Peyer's patch (tissue), 4 donors: ENCODE measurements around the gene HP1BP3. TPM values are rescaled to one million over a fixed set of nuclear protein-coding genes. Genes with fewer than 3 reads are reported as not detected.
"Not testable (repeated sequence)": the region's sequence is repeated elsewhere in the genome, so short reads cannot be mapped to it uniquely, and the experiment has no call there.

Source experiments
- DNase-seq, 3 donors: peaks; one replicate each; pipeline ENCODE4 v3.0.0-alpha.2; 2017 to 2019
- H3K27ac ChIP-seq, 4 donors: fragments of 200-600 bp; sonication (generic); one replicate each; pipeline ENCODE4 v1.5.1; 2016 to 2019
- H3K27me3 ChIP-seq, 2 donors: fragments of 200-600 bp; sonication (generic); one replicate each; pipeline ENCODE4 v1.5.1; 2019
- H3K36me3 ChIP-seq, 3 donors: fragments of 200-600 bp; sonication (generic); one replicate each; pipeline ENCODE4 v1.5.1; 2016 to 2019
- H3K4me1 ChIP-seq, 4 donors: fragments of 200-600 bp; sonication (generic); one replicate each; pipeline ENCODE4 v1.5.1; 2016 to 2019
- H3K4me3 ChIP-seq, 4 donors: fragments of 200-600 bp; sonication (generic); 1 replicate in 3 of 4; 2 replicates in 1 of 4; pipeline ENCODE4 v1.5.1; 2016 to 2019; ENCODE audit warnings: mild to moderate bottlenecking in 1 of 4
- H3K9me3 ChIP-seq, 4 donors: fragments of 200-600 bp; sonication (generic); one replicate each; pipeline ENCODE4 v1.5.1; 2016 to 2019; ENCODE audit warnings: mild to moderate bottlenecking in 1 of 4
- POLR2A ChIP-seq, 2 donors: fragments of 450-650 bp; IDR thresholded peaks; one replicate each; pipeline ENCODE4 v1.5.1; 2017; ENCODE audit warnings: antibody characterized with exemption in 2 of 2, mild to moderate bottlenecking in 2 of 2, moderate library complexity in 2 of 2
- total RNA-seq, 4 donors: library from RNA; depleted of rRNA; stranded (reverse); fragments of >200 nt; gene quantifications; one replicate each; pipeline ENCODE4 v1.1.0, GENCODE V29; 2016
- TF ChIP-seq, protein P1 (sequence below), 6 experiments: fragments of 450-650 bp in 4 of 6; fragments of 200-600 bp in 2 of 6; sonication (generic) in 1 of 6; IDR thresholded peaks; one replicate each; pipeline ENCODE4 v1.5.1; 2017 to 2019; ENCODE audit warnings: antibody characterized with exemption in 6 of 6, mild to moderate bottlenecking in 3 of 6, moderate library complexity in 1 of 6

Gene HP1BP3
- total RNA-seq, 4 donors from 2014 or later = 259 to 1,144 (median 287) TPM

DNA sequence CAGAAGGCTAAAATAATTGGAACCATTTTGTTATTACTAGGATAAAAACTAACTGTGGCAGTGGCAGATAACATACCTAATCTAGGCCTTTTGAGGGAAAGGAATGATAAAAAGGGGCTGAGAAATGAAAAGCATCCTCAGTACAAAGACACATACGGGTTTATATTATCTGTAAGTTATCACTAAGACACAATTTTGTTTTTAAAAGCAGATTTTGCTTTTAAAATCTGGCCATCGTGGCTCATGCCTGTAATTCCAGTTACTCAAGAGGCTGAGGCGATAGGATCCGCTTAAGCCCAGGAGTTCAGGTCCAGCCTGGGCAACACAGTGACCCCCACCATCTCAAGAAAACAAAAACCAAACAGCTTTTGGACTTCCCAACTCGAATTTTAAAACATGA is 24.8 kb upstream of the HP1BP3 start:
- no peak for TF ChIP-seq POLR2A (IDR thresholded peaks at IDR 0.05)
- TF ChIP-seq, protein P1, sequence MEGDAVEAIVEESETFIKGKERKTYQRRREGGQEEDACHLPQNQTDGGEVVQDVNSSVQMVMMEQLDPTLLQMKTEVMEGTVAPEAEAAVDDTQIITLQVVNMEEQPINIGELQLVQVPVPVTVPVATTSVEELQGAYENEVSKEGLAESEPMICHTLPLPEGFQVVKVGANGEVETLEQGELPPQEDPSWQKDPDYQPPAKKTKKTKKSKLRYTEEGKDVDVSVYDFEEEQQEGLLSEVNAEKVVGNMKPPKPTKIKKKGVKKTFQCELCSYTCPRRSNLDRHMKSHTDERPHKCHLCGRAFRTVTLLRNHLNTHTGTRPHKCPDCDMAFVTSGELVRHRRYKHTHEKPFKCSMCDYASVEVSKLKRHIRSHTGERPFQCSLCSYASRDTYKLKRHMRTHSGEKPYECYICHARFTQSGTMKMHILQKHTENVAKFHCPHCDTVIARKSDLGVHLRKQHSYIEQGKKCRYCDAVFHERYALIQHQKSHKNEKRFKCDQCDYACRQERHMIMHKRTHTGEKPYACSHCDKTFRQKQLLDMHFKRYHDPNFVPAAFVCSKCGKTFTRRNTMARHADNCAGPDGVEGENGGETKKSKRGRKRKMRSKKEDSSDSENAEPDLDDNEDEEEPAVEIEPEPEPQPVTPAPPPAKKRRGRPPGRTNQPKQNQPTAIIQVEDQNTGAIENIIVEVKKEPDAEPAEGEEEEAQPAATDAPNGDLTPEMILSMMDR (IDR thresholded peaks at IDR 0.05) = no peak
- peaks cover 0 to 33% (median 0%) of the 10 kb centered on the region in 3 donors for H3K36me3 ChIP-seq
- DNase-seq = no peak
- H3K9me3 ChIP-seq = no peaks in the 10 kb centered on the region
- no peak overlapping the region for H3K27ac ChIP-seq
- H3K27me3 ChIP-seq = no peaks in the 10 kb centered on the region
- no peaks in the 10 kb centered on the region for H3K4me1 ChIP-seq
- no peak overlapping the region for H3K4me3 ChIP-seq

DNA sequence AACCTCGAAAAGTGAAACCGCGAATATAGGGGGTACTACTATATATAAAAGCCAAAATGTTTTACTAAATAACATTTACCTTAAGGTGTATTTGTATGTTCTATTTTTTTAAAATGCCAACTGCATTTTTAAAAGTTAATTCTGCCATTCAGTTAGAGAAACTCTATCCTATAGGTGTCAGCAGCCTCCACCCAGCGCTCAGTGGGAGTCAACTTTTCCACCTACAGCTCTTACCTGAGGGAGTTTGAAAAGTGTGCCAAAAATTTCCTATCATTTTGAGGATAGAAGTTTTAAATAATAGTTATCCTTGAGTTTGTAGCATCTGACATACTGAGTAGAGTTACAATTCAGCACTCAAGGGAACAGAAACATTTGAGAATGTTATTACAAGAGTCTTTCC is 6.1 kb upstream of the HP1BP3 start:
- no peak for TF ChIP-seq POLR2A (IDR thresholded peaks at IDR 0.05)
- TF ChIP-seq, protein P1 (IDR thresholded peaks at IDR 0.05) = no peak

DNA sequence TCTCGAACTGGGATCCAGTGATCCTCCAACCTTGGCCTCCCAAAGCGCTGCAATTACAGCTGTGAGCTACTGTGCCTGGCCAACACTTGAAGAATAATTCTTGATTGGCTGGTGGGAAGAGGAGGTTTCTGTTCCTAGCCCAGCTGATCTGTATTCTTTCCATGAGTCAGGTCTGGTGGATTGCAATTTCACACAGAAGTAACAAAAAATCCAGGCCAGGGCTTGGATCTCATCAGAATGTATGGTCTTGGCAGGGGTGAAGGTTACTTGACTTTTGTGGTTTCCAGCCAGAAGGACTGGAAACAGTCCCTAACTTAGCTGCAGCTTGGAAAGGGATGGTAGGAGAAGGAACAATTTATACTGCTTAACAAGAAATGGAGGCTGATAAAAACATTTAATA is 5.1 kb upstream of the HP1BP3 start:
- H3K27ac ChIP-seq = no peak overlapping the region
- DNase-seq = no peak
- TF ChIP-seq, protein P1 (IDR thresholded peaks at IDR 0.05) = no peak
- TF ChIP-seq POLR2A (IDR thresholded peaks at IDR 0.05) = no peak
- no peaks in the 10 kb centered on the region for H3K36me3 ChIP-seq
- no peaks in the 10 kb centered on the region for H3K27me3 ChIP-seq
- peaks cover 0 to 6% (median 0%) of the 10 kb centered on the region in 4 donors for H3K4me1 ChIP-seq
- no peaks in the 10 kb centered on the region for H3K9me3 ChIP-seq
- no peak overlapping the region for H3K4me3 ChIP-seq

More for the DNA sequence above, 6.1 kb upstream of the HP1BP3 start:
- Histone ChIP-seq H3K4me3 (no peak overlapping the region), H3K27me3 (no peaks in the 10 kb centered on the region), H3K27ac (no peak overlapping the region), H3K9me3 (no peaks in the 10 kb centered on the region), H3K4me1 (peaks cover 0 to under 1% (median 0%) of the 10 kb centered on the region in 4 donors), H3K36me3 (no peaks in the 10 kb centered on the region)
- no peak for DNase-seq

DNA sequence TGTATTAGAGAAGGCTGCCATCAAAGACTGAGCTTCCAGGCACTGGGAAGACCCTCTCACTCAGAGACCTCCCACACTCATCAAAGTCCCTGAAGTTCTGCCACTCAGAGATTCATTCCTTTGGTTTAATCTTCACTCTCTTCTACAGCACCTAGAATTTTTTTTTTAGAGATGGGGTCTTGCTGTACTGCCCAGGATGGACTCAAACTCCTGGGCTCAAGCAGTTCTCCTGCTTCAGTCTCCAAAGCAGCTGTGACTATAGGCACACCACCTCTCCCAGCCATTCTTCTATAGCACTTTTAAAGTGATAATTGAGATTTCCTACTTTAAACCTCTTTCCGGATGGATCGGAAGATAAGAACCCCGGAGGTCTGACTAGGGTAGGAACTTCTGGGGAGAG is 3.7 kb upstream of the HP1BP3 start:
- Histone ChIP-seq H3K36me3 (no peaks in the 10 kb centered on the region), H3K27ac (no peak overlapping the region), H3K4me1 (peaks cover 0 to 6% (median 0%) of the 10 kb centered on the region in 4 donors), H3K27me3 (no peaks in the 10 kb centered on the region), H3K9me3 (no peaks in the 10 kb centered on the region), H3K4me3 (no peak overlapping the region)
- TF ChIP-seq, protein P1 (IDR thresholded peaks at IDR 0.05) = no peak
- no peak for TF ChIP-seq POLR2A (IDR thresholded peaks at IDR 0.05)
- no peak for DNase-seq

DNA sequence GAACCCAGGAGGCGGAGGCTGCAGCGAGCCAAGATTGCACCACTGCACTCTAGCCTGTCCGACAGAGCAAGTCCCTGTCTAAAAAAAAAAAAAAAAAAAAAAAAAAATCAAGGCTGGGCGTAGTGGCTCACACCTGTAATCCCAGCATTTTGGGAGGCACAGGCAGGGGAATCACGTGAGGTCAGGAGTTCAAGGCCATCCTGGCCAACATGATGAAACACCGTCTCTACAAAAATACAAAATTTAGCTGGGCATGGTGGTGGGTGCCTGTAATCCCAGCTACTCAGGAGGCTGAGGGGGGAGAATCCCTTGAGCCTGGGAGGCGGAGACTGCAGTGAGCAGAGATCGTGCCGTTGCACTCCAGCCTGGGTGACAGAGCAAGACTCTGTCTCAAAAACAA is 2.5 kb upstream of the HP1BP3 start:
- not testable (repeated sequence) for H3K4me3 ChIP-seq
- H3K4me1 ChIP-seq = peaks cover 3 to 14% (median 5%) of the 10 kb centered on the region in 4 donors

DNA sequence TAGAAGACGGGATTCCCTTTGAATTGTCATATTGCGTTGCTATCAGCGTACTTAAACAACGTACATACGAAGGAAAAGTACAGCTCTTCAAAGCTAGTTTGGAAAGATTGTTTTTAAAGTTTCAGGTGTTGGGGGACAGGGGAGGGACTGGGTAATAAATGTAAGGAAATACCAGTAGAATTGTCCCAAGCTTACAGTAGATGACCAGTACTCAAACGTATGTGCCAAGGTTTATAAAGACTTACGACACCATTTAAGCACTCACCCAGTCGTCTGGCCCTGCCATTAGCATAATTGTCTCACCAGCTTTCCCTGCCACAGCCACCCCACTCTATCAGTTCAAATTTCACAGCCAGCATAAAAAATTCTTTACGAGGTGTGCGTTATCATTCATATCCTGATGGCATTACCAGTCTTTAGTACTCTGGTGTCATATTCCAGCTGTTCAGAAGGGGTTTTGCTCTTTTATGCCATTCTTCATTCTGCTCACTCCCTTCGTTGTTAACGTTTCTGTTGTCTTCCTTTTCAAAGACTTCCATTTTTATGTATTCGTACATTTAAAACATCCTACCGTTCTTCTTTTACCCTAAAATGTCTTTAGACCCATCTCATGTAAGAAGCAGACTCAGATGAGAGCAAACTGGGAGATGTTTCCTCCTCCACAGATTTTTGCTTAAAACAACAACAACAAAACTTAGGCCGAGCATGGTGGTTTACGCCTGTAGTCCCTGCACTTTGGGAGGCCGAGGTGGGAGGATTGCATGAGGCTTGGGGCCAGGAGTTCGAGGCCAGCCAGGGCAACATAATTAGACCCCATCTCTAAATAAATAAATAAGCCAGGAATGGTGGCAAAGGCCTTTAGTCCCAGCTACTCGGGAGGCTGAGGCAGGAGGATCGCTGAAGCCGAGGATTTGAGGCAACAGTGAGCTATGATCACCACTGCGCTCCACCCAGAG is 1.0 kb upstream of the HP1BP3 start:
- Histone ChIP-seq H3K4me1 (peaks cover 3 to 20% (median 6%) of the 10 kb centered on the region in 4 donors), H3K4me3 (peak overlapping the region; percentile 78 to 96 (median 83)), H3K27ac (peak overlapping the region; percentile 93 to 99 (median 98)), H3K36me3 (no peaks in the 10 kb centered on the region), H3K9me3 (no peaks in the 10 kb centered on the region), H3K27me3 (no peaks in the 10 kb centered on the region)
- DNase-seq = no peak
- TF ChIP-seq POLR2A (IDR thresholded peaks at IDR 0.05) = no peak
- TF ChIP-seq, protein P1 (IDR thresholded peaks at IDR 0.05) = no peak

More for the DNA sequence above, 2.5 kb upstream of the HP1BP3 start:
- H3K27ac ChIP-seq, H3K36me3 ChIP-seq, DNase-seq, H3K27me3 ChIP-seq, H3K9me3 ChIP-seq: not testable (repeated sequence)
